Left lung (tissue), 10 donors: ENCODE results near the gene R3HDML. TPM values are rescaled to one million over a fixed set of nuclear protein-coding genes. Genes with fewer than 3 reads are reported as not detected.
A peak's percentile ranks its signal among the peaks of the same experiment; 100 is the strongest.
"Not testable (repeated sequence)": the region's sequence is repeated elsewhere in the genome, so short reads cannot be mapped to it uniquely, and the experiment has no call there.

ENCODE experiments used
- ATAC-seq: fragments of 200-7000 bp; cut with Tn5 transposase; one replicate; pipeline ENCODE4 v1.9.1; 2020; ENCODE audit warnings: moderate library complexity
- DNase-seq, 4 donors: peaks; one replicate each; pipeline ENCODE4 v3.0.0-alpha.2; 2013 to 2020
- H3K27ac ChIP-seq, 2 donors: fragments of 200-600 bp; sonication (generic) in 1 of 2; one replicate each; pipeline versions ENCODE4 v1.5.0 to v1.8.0; 2020 to 2021
- H3K27me3 ChIP-seq, 2 donors: fragments of 200-600 bp; sonication (generic) in 1 of 2; one replicate each; pipeline versions ENCODE4 v1.5.0 to v1.8.0; 2020 to 2021
- H3K36me3 ChIP-seq, 2 donors: fragments of 200-600 bp; sonication (generic) in 1 of 2; one replicate each; pipeline versions ENCODE4 v1.5.0 to v1.8.0; 2020 to 2021
- H3K4me1 ChIP-seq, 2 donors: fragments of 200-600 bp; one replicate each; pipeline ENCODE4 v1.8.0; 2021
- H3K4me3 ChIP-seq, 2 donors: fragments of 200-600 bp; sonication (generic) in 1 of 2; one replicate each; pipeline versions ENCODE4 v1.5.0 to v1.8.0; 2020 to 2021; ENCODE audit warnings: mild to moderate bottlenecking in 1 of 2
- H3K9me3 ChIP-seq, 2 donors: fragments of 200-600 bp; sonication (generic) in 1 of 2; one replicate each; pipeline versions ENCODE4 v1.5.0 to v1.8.0; 2020 to 2021
- intact Hi-C, 2 donors: fragments of 100-400 bp; cut with DNase I; formaldehyde crosslinking; loops; one replicate each; pipeline versions ENCODE4 v1.11.2 to v1.14.2; 2022
- polyA plus RNA-seq, 6 donors: library from polyadenylated mRNA; unstranded; fragments of 120-200 nt; gene quantifications; one replicate each; pipeline ENCODE4 v1.2.1, GENCODE V29; 2013; ENCODE audit not compliant: insufficient read length in 6 of 6
- total RNA-seq, 2 donors: library from RNA; stranded (reverse); fragmentation: NEBNext Ultra II Directional; extraction: Animal tissue kit (Norgen Biotek cat#: 25700); gene quantifications; one replicate each; pipeline ENCODE4 v1.2.1, GENCODE V29; 2021
- TF ChIP-seq, protein P1 (sequence below), 2 donors: fragments of 200-600 bp; sonication (generic) in 1 of 2; IDR thresholded peaks; one replicate each; pipeline versions ENCODE4 v1.5.0 to v1.8.0; 2021; ENCODE audit warnings: antibody characterized with exemption in 2 of 2
- donor health status: DM: no; HTN: yes; CAD: no.
- donor health status: DM: no; HTN: no; CAD: no.

The R3HDML gene
- total and polyA plus RNA-seq, 8 donors: 2.0 TPM; not detected in 7

DNA sequence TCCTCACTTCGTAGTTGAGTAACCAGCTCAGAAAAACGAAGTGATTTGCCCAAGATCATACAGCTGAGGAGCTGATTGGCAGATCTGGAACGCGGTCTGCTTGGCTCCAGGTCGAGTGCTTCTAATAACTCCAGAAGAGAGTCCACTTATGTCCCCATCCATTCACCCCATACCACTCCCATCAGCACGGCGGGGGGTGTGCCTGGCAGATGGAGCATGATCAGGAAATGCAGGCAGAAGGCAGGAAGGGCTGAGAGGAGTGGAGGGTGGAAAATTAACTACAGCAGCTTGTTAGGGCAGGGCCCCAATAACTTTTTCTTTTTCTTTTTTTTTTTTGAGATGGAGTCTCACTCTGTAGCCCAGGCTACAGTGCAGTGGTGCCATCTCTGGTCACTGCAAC lies 40.8 kb upstream of the R3HDML start:
- H3K4me3 ChIP-seq: no peak overlapping the region
- no peaks in the 10 kb centered on the region for H3K4me1 ChIP-seq
- intact Hi-C loops: no loop called here
- H3K27ac ChIP-seq: no peak overlapping the region
- H3K9me3 ChIP-seq: no peaks in the 10 kb centered on the region
- TF ChIP-seq, protein P1, sequence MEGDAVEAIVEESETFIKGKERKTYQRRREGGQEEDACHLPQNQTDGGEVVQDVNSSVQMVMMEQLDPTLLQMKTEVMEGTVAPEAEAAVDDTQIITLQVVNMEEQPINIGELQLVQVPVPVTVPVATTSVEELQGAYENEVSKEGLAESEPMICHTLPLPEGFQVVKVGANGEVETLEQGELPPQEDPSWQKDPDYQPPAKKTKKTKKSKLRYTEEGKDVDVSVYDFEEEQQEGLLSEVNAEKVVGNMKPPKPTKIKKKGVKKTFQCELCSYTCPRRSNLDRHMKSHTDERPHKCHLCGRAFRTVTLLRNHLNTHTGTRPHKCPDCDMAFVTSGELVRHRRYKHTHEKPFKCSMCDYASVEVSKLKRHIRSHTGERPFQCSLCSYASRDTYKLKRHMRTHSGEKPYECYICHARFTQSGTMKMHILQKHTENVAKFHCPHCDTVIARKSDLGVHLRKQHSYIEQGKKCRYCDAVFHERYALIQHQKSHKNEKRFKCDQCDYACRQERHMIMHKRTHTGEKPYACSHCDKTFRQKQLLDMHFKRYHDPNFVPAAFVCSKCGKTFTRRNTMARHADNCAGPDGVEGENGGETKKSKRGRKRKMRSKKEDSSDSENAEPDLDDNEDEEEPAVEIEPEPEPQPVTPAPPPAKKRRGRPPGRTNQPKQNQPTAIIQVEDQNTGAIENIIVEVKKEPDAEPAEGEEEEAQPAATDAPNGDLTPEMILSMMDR (IDR thresholded peaks at IDR 0.05): no peak
- peak in 2 of 4 donors; percentile 24 to 82 for DNase-seq
- H3K36me3 ChIP-seq: no peaks in the 10 kb centered on the region
- no peaks in the 10 kb centered on the region for H3K27me3 ChIP-seq
- peak; percentile 99 for ATAC-seq

DNA sequence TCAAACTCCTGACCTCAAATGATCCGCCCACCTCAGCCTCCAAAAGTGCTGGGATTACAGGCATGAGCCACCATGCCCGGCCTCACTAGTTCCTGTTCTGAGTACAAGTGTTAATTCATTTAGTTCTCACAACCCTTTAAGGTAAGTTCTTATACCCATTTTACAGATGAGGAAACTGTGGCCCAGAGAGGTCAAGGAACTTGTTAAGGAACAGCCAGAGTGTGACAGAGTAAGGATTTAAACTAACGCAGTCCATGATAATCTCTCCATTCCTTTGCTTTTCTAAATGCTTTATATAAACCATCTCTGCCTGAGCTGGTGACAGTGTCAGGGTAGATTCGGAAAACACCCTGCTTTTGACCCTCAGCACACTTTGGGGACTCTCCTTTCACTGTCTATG lies 39.1 kb upstream of the R3HDML start:
- no peak for ATAC-seq

DNA sequence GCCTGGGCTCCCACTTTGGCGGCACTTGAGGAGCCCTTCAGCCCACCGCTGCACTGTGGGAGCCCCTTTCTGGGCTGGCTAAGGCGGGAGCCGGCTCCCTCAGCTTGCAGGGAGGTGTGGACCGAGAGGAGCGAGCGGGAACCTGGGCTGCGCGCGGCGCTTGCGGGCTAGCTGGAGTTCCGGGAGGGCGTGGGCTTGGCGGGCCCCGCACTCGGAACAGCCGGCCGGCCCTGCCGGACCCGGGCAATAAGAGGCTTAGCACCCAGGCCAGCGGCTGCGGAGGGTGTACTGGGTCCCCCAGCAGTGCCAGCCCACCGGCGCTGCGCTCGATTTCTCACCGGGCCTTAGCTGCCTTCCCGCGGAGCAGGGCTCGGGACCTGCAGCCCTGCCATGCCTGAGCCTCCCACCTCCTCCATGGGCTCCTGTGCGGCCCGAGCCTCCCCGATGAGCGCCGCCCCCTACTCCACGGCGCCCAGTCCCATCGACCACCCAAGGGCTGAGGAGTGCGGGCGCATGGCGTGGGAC lies 37.8 kb upstream of the R3HDML start:
- H3K27ac ChIP-seq, H3K4me3 ChIP-seq, H3K36me3 ChIP-seq, H3K9me3 ChIP-seq, H3K4me1 ChIP-seq, DNase-seq, H3K27me3 ChIP-seq, ATAC-seq, intact Hi-C loops: not testable (repeated sequence)

More for the DNA sequence above, 39.1 kb upstream of the R3HDML start:
- intact Hi-C loops: no loop called here
- Histone ChIP-seq H3K4me1 (no peaks in the 10 kb centered on the region), H3K4me3 (no peak overlapping the region), H3K36me3 (no peaks in the 10 kb centered on the region), H3K27ac (no peak overlapping the region), H3K9me3 (no peaks in the 10 kb centered on the region), H3K27me3 (no peaks in the 10 kb centered on the region)
- no peak for DNase-seq
- TF ChIP-seq, protein P1 (IDR thresholded peaks at IDR 0.05): no peak

DNA sequence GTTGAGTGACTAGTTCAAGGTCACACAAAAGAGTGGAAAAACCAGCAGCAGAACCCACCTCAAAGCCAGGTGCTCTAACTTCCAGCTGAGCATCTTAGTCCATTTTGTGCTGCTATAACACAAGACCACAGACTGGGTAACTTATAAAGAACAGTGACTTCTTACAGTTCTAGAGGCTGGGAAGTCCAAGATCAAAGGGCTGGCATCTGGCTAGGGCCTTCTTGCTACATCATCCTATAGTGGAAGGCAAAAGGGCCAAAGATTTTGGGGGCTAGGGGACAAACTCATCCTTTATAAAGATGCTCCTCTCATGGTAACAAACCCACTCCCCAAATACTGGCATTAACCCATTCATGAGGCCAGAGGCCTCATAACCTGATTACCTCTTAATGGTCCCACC lies 35.6 kb upstream of the R3HDML start:
- Histone ChIP-seq H3K27ac (no peak overlapping the region), H3K9me3 (no peaks in the 10 kb centered on the region)
- no peak for ATAC-seq

DNA sequence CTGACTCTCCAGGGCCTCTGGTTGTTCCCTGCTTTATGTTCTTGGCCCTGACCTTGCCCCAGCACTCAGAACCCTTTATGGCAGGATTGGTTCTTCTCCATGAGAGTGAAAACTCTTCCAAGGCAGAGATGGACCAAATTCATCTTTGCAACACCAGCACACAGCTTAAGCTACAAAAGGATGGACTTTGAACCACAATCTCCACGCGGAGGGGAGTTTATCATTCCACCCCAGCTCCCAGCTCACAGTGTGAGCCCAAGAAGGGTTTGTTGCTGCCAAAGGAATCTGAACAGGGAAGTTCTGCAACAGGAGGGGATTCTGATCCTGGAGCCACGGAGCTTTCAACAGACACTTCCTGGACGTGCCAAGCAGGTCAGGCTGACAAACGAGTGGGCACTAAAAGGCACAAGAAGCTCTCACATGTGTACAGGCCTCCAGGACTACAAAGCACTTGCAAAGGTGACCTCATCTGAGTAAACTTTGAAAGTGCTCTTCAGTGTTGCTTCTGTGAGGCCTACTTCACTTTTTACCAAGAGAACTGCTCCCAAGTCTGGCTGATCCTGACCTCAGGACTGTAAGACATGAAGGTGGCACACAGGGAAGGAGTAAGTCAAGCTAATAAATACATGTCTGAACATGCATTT lies 34.7 kb upstream of the R3HDML start:
- ATAC-seq (peak; percentile 96), DNase-seq (peak in 2 of 4 donors; percentile 43 to 69)
- intact Hi-C loops: no loop called here
- Histone ChIP-seq H3K4me1 (no peaks in the 10 kb centered on the region), H3K9me3 (no peaks in the 10 kb centered on the region), H3K27me3 (no peaks in the 10 kb centered on the region), H3K27ac (no peak overlapping the region), H3K4me3 (no peak overlapping the region), H3K36me3 (no peaks in the 10 kb centered on the region)
- TF ChIP-seq, protein P1 (IDR thresholded peaks at IDR 0.05): no peak

More for the DNA sequence above, 35.6 kb upstream of the R3HDML start:
- no peaks in the 10 kb centered on the region for H3K4me1 ChIP-seq
- no peak overlapping the region for H3K4me3 ChIP-seq
- intact Hi-C loops: no loop called here
- H3K27me3 ChIP-seq: no peaks in the 10 kb centered on the region
- TF ChIP-seq, protein P1 (IDR thresholded peaks at IDR 0.05): no peak
- no peak for DNase-seq
- H3K36me3 ChIP-seq: no peaks in the 10 kb centered on the region

DNA sequence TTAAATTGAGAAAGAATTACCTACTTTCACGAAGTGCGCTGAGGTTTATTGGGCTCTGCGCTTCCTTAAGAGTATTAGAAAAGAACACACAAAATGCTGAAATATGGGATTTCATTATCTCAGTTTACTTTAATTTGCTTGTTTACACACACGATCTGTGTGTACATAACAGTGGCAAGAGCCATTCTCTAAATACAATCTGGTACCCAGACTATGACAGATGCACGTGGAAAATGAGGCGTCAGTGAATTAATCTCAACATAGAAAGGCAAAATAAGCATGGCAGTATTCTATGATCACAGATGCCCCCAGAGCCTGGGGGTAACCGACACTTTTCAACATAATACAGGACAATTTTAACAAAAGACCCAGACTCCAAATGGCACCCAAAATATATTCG lies 34.1 kb upstream of the R3HDML start:
- no peak overlapping the region for H3K27ac ChIP-seq
- DNase-seq (no peak), ATAC-seq (no peak)
- H3K4me3 ChIP-seq: no peak overlapping the region
- intact Hi-C loops: no loop called here
- TF ChIP-seq, protein P1 (IDR thresholded peaks at IDR 0.05): no peak
- no peaks in the 10 kb centered on the region for H3K27me3 ChIP-seq
- H3K4me1 ChIP-seq: no peaks in the 10 kb centered on the region
- H3K36me3 ChIP-seq: no peaks in the 10 kb centered on the region
- no peaks in the 10 kb centered on the region for H3K9me3 ChIP-seq
